Naive thymus-derived CD4-positive, alpha-beta T cell (primary cell): ENCODE data around the gene GYG1. TPM values are rescaled to one million over a fixed set of nuclear protein-coding genes. Genes with fewer than 3 reads are reported as not detected.
A peak's percentile ranks its signal among the peaks of the same experiment; 100 is the strongest.

ENCODE experiments used
- ATAC-seq: fragments of 150-1000 bp; cut with Tn5 transposase; 2 replicates; pipeline ENCODE4 v1.10.0; 2021; ENCODE audit warnings: mild to moderate bottlenecking, moderate library complexity
- CTCF ChIA-PET: fragments of 350-600 bp; sonication (Branson Sonifier 250); formaldehyde crosslinking; loops from one replicate; lab custom pipeline; 2021; ENCODE audit warnings: antibody characterized with exemption; lab: Charles Lee
- POLR2A ChIA-PET: fragments of 350-600 bp; sonication (Branson Sonifier 250); formaldehyde crosslinking; loops from one replicate; lab custom pipeline; 2021; ENCODE audit warnings: antibody characterized with exemption, inconsistent platforms; lab: Charles Lee
- DNase-seq, 9 donors: peaks; one replicate each; pipeline versions ENCODE4 v3.0.0 to v3.0.0-alpha.2; 2020 to 2022; ENCODE audit warnings: mixed read lengths in 1 of 9
- H3K27ac ChIP-seq: one replicate; pipeline ENCODE4 v1.7.0; 2013; ENCODE audit warnings: mild to moderate bottlenecking, low read depth, low read length, moderate library complexity
- H3K27me3 ChIP-seq, 2 donors: one replicate each; pipeline ENCODE4 v1.7.0; 2013; ENCODE audit warnings: low read length in 2 of 2, mild to moderate bottlenecking in 2 of 2, moderate library complexity in 2 of 2; ENCODE audit not compliant: control insufficient read depth in 2 of 2, insufficient read depth in 2 of 2
- H3K36me3 ChIP-seq, 3 experiments: 1 replicate in 2 of 3; 2 replicates in 1 of 3; pipeline ENCODE4 v1.7.0; 2013; ENCODE audit warnings: low read length in 3 of 3, mild to moderate bottlenecking in 3 of 3, moderate library complexity in 1 of 3; ENCODE audit not compliant: insufficient read depth in 3 of 3, control insufficient read depth in 2 of 3
- H3K4me1 ChIP-seq, 2 donors: one replicate each; pipeline ENCODE4 v1.7.0; 2013; ENCODE audit warnings: low read length in 2 of 2, mild to moderate bottlenecking in 2 of 2, moderate library complexity in 1 of 2; ENCODE audit not compliant: control insufficient read depth in 2 of 2, insufficient read depth in 2 of 2
- H3K4me3 ChIP-seq: 2 replicates; pipeline ENCODE4 v1.7.0; 2013; ENCODE audit warnings: mild to moderate bottlenecking, low read length
- H3K9me3 ChIP-seq, 3 experiments: 1 replicate in 2 of 3; 2 replicates in 1 of 3; pipeline ENCODE4 v1.7.0; 2013; ENCODE audit warnings: low read length in 3 of 3; ENCODE audit not compliant: control insufficient read depth in 2 of 3
- H3K27ac Mint-ChIP-seq, 9 donors: one replicate each; pipeline ENCODE4 v1.8.0; 2020 to 2022; ENCODE audit warnings: mixed read lengths in 9 of 9, mild to moderate bottlenecking in 8 of 9, moderate library complexity in 5 of 9, inconsistent platforms in 2 of 9
- H3K27me3 Mint-ChIP-seq, 5 donors: one replicate each; pipeline ENCODE4 v1.8.0; 2021 to 2022; ENCODE audit warnings: mixed read lengths in 5 of 5, mild to moderate bottlenecking in 1 of 5
- H3K36me3 Mint-ChIP-seq, 5 donors: one replicate each; pipeline ENCODE4 v1.8.0; 2020 to 2022; ENCODE audit warnings: mixed read lengths in 5 of 5, mild to moderate bottlenecking in 3 of 5, inconsistent platforms in 1 of 5
- H3K4me1 Mint-ChIP-seq, 7 donors: one replicate each; pipeline ENCODE4 v1.8.0; 2020 to 2022; ENCODE audit warnings: mixed read lengths in 7 of 7, mild to moderate bottlenecking in 3 of 7, inconsistent platforms in 1 of 7
- H3K4me3 Mint-ChIP-seq, 10 donors: one replicate each; pipeline ENCODE4 v1.8.0; 2020 to 2022; ENCODE audit warnings: mild to moderate bottlenecking in 10 of 10, mixed read lengths in 10 of 10, moderate library complexity in 6 of 10, inconsistent platforms in 2 of 10
- H3K9me3 Mint-ChIP-seq, 11 donors: one replicate each; pipeline ENCODE4 v1.8.0; 2020 to 2022; ENCODE audit warnings: mixed read lengths in 11 of 11, mild to moderate bottlenecking in 4 of 11, inconsistent platforms in 1 of 11, moderate library complexity in 1 of 11
- intact Hi-C, 2 donors: fragments of 100-400 bp; cut with micrococcal nuclease; formaldehyde crosslinking; loops; one replicate each; pipeline ENCODE4 v1.15.1; 2023
- polyA plus RNA-seq, 2 donors: library from polyadenylated mRNA; unstranded; fragments of 300-500 nt; fragmentation: Illumina TruSeq; gene quantifications; one replicate each; pipeline ENCODE4 v1.2.3, GENCODE V29; 2021
- total RNA-seq, 6 experiments: library from RNA in 5 of 6; stranded (reverse) in 5 of 6; gene quantifications; 1 replicate in 5 of 6; 2 replicates in 1 of 6; pipeline ENCODE4 v1.2.3 and lab custom pipeline; 2021 to 2026

The GYG1 gene
- total and polyA plus RNA-seq, 7 experiments from 2014 or later: 15.5 to 39.3 (median 28.0) TPM

GRCh38 chr3:149026718-149027117 is 35.4 kb downstream of the GYG1 start:
- Histone ChIP-seq H3K27ac (no peak overlapping the region), H3K4me1 (no peaks in the 10 kb centered on the region), H3K36me3 (peaks cover 0 to 19% (median 5%) of the 10 kb centered on the region in 3 experiments), H3K9me3 (no peaks in the 10 kb centered on the region), H3K27me3 (no peaks in the 10 kb centered on the region), H3K4me3 (no peak overlapping the region)
- peaks cover 0 to 4% (median 0%) of the 10 kb centered on the region in 11 donors for H3K9me3 Mint-ChIP-seq
- POLR2A ChIA-PET: no interaction called here
- intact Hi-C loops: no loop called here
- H3K4me3 Mint-ChIP-seq: no peak overlapping the region
- ATAC-seq (no peak), DNase-seq (no peak)
- H3K36me3 Mint-ChIP-seq: peaks cover 7 to 47% (median 38%) of the 10 kb centered on the region in 5 donors
- CTCF ChIA-PET: no interaction called here
- H3K27me3 Mint-ChIP-seq: no peaks in the 10 kb centered on the region
- H3K27ac Mint-ChIP-seq: peak overlapping the region in 8 of 9 donors; percentile 1 to 80 (median 52)
- H3K4me1 Mint-ChIP-seq: peaks cover 0 to 5% (median 0%) of the 10 kb centered on the region in 7 donors

DNA sequence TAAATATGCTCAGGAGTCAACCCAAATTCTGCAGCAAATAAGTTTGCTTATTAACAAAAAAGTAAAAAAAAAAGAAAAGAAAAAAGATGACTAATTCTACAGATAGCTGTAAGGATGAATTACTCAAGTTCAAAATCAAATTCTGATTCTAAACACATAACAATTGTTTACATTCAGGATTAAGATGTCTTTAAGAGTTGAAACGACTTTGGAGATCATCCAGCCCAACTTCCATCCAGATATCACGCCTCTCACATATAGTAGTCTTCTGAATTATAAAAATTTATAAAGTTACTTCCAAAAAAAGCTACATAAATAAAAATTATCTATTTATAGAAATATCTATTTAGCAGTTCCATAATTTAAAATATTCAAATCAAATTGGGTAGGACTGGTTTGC is 39.8 kb downstream of the GYG1 start:
- no peak overlapping the region for H3K4me3 Mint-ChIP-seq
- no peak for DNase-seq
- no peak overlapping the region for H3K27ac Mint-ChIP-seq
- Histone ChIP-seq H3K27ac (no peak overlapping the region), H3K4me3 (no peak overlapping the region), H3K9me3 (no peaks in the 10 kb centered on the region), H3K4me1 (no peaks in the 10 kb centered on the region), H3K27me3 (no peaks in the 10 kb centered on the region), H3K36me3 (peaks cover 0 to 12% (median 0%) of the 10 kb centered on the region in 3 experiments)
- H3K27me3 Mint-ChIP-seq: no peaks in the 10 kb centered on the region
- intact Hi-C loops: no loop called here
- no peak for ATAC-seq
- CTCF ChIA-PET: interaction anchor here (0.7 kb wide), 1 partner anchor 78 kb away, joined by 4 read pairs; no protein-coding TSS in a partner anchor
- peaks cover 0 to 39% (median 13%) of the 10 kb centered on the region in 5 donors for H3K36me3 Mint-ChIP-seq
- H3K4me1 Mint-ChIP-seq: peaks cover 0 to 3% (median 0%) of the 10 kb centered on the region in 7 donors
- POLR2A ChIA-PET: no interaction called here
- no peaks in the 10 kb centered on the region for H3K9me3 Mint-ChIP-seq

GRCh38 chr3:149037684-149038083 is 46.3 kb downstream of the GYG1 start:
- H3K9me3 Mint-ChIP-seq: no peaks in the 10 kb centered on the region
- no peak for DNase-seq
- ATAC-seq: no peak

GRCh38 chr3:149038322-149038721 is 47.0 kb downstream of the GYG1 start:
- ChIA-PET CTCF (no interaction called here), POLR2A (no interaction called here)
- peaks cover 3 to 17% (median 11%) of the 10 kb centered on the region in 7 donors for H3K4me1 Mint-ChIP-seq
- H3K4me3 Mint-ChIP-seq: no peak overlapping the region
- Histone ChIP-seq H3K27me3 (no peaks in the 10 kb centered on the region), H3K4me1 (no peaks in the 10 kb centered on the region), H3K36me3 (peaks cover 0 to 19% (median 6%) of the 10 kb centered on the region in 3 experiments), H3K9me3 (no peaks in the 10 kb centered on the region), H3K27ac (no peak overlapping the region), H3K4me3 (no peak overlapping the region)
- intact Hi-C loops: no loop called here
- peaks cover 0 to 43% (median 21%) of the 10 kb centered on the region in 5 donors for H3K36me3 Mint-ChIP-seq
- H3K27ac Mint-ChIP-seq: no peak overlapping the region
- ATAC-seq (no peak), DNase-seq (no peak)
- no peaks in the 10 kb centered on the region for H3K27me3 Mint-ChIP-seq
- no peaks in the 10 kb centered on the region for H3K9me3 Mint-ChIP-seq

More at GRCh38 chr3:149037684-149038083, 46.3 kb downstream of the GYG1 start:
- intact Hi-C loops: no loop called here
- H3K36me3 Mint-ChIP-seq: peaks cover 0 to 45% (median 17%) of the 10 kb centered on the region in 5 donors
- no peak overlapping the region for H3K27ac Mint-ChIP-seq
- H3K4me3 Mint-ChIP-seq: no peak overlapping the region
- H3K27me3 Mint-ChIP-seq: no peaks in the 10 kb centered on the region
- Histone ChIP-seq H3K9me3 (no peaks in the 10 kb centered on the region), H3K4me1 (no peaks in the 10 kb centered on the region), H3K4me3 (no peak overlapping the region), H3K27me3 (no peaks in the 10 kb centered on the region), H3K36me3 (peaks cover 0 to 19% (median 6%) of the 10 kb centered on the region in 3 experiments), H3K27ac (no peak overlapping the region)
- ChIA-PET CTCF (no interaction called here), POLR2A (no interaction called here)
- H3K4me1 Mint-ChIP-seq: peaks cover 0 to 10% (median 5%) of the 10 kb centered on the region in 7 donors

- no peak for DNase-seq
- Histone ChIP-seq H3K4me3 (no peak overlapping the region), H3K27me3 (no peaks in the 10 kb centered on the region), H3K4me1 (no peaks in the 10 kb centered on the region), H3K9me3 (no peaks in the 10 kb centered on the region), H3K27ac (no peak overlapping the region), H3K36me3 (peaks cover 0 to 27% (median 6%) of the 10 kb centered on the region in 3 experiments)
- ChIA-PET POLR2A (no interaction called here), CTCF (no interaction called here)
- Mint-ChIP-seq H3K36me3 (peaks cover 7 to 63% (median 35%) of the 10 kb centered on the region in 5 donors), H3K27me3 (no peaks in the 10 kb centered on the region), H3K9me3 (no peaks in the 10 kb centered on the region), H3K27ac (peak overlapping the region in 6 of 9 donors; percentile 3 to 82 (median 50)), H3K4me3 (peak overlapping the region in 2 of 10 donors; percentile 15 to 54), H3K4me1 (peaks cover 3 to 25% (median 21%) of the 10 kb centered on the region in 7 donors)
- intact Hi-C loops: loop anchor here in 1 of 2 donors (2.0 to 5.0 kb wide), 2 partner anchors 44 to 51 kb away; partner anchors contain the start of genes GYG1 and HLTF
- ATAC-seq: no peak
These were observed 51.5 kb downstream of the GYG1 start for GRCh38 chr3:149042789-149043386.

- CTCF ChIA-PET: interaction anchor here (1.1 kb wide), 1 partner anchor 24 kb away, joined by 4 read pairs; no protein-coding TSS in a partner anchor
- H3K4me3 Mint-ChIP-seq: no peak overlapping the region
- H3K36me3 ChIP-seq: peaks cover 0 to 19% (median 5%) of the 10 kb centered on the region in 3 experiments
These were observed 53.2 kb downstream of the GYG1 start for GRCh38 chr3:149044339-149045083.

More at GRCh38 chr3:149044339-149045083, 53.2 kb downstream of the GYG1 start:
- intact Hi-C loops: loop anchor here in 1 of 2 donors (5.0 kb wide), 1 partner anchor 52 kb away; the partner anchor contains the start of gene GYG1
- Histone ChIP-seq H3K9me3 (no peaks in the 10 kb centered on the region), H3K4me3 (no peak overlapping the region), H3K4me1 (no peaks in the 10 kb centered on the region), H3K27me3 (no peaks in the 10 kb centered on the region), H3K27ac (no peak overlapping the region)
- H3K36me3 Mint-ChIP-seq: peaks cover 7 to 58% (median 38%) of the 10 kb centered on the region in 5 donors
- POLR2A ChIA-PET: no interaction called here
- no peaks in the 10 kb centered on the region for H3K27me3 Mint-ChIP-seq
- peaks cover 3 to 27% (median 21%) of the 10 kb centered on the region in 7 donors for H3K4me1 Mint-ChIP-seq
- ATAC-seq: no peak
- no peak for DNase-seq
- H3K9me3 Mint-ChIP-seq: no peaks in the 10 kb centered on the region
- peak overlapping the region in 2 of 9 donors; percentile 2 to 33 for H3K27ac Mint-ChIP-seq
